Thoracic aorta (tissue), 2 donors: Measurements from ENCODE around the gene MEIS1. TPM values are rescaled to one million over a fixed set of nuclear protein-coding genes. Genes with fewer than 3 reads are reported as not detected.

ENCODE experiments used
- ATAC-seq: fragments of 150-250 bp; one replicate; pipeline ENCODE4 v1.8.0; 2017; ENCODE audit warnings: low read depth; ENCODE audit not compliant: insufficient number of reproducible peaks, low FRiP score
- DNase-seq: peaks from one replicate; pipeline ENCODE4 v3.0.0-alpha.2; 2020; ENCODE audit warnings: low spot score
- H3K27ac ChIP-seq, 2 donors: fragments of 200-600 bp; sonication (generic); 1 replicate in 1 of 2; 2 replicates in 1 of 2; pipeline ENCODE4 v1.5.1; 2016; ENCODE audit warnings: mild to moderate bottlenecking in 2 of 2, moderate library complexity in 2 of 2
- H3K27me3 ChIP-seq: fragments of 200-600 bp; sonication (generic); replicated peaks from 2 replicates; pipeline ENCODE4 v1.6.0; 2016; ENCODE audit warnings: mild to moderate bottlenecking; ENCODE audit not compliant: insufficient read depth
- H3K36me3 ChIP-seq: fragments of 200-600 bp; sonication (generic); one replicate; pipeline ENCODE4 v1.5.1; 2016
- H3K4me1 ChIP-seq, 2 donors: fragments of 200-600 bp; sonication (generic); 1 replicate in 1 of 2; 2 replicates in 1 of 2; pipeline versions ENCODE4 v1.5.1 to v1.6.0; 2016; ENCODE audit warnings: low read depth in 2 of 2, mild to moderate bottlenecking in 1 of 2; ENCODE audit not compliant: control insufficient read depth in 1 of 2
- H3K4me3 ChIP-seq: fragments of 200-600 bp; sonication (generic); 2 replicates; pipeline ENCODE4 v1.5.1; 2016; ENCODE audit warnings: mild to moderate bottlenecking
- H3K9me3 ChIP-seq: fragments of 200-600 bp; sonication (generic); 2 replicates; pipeline ENCODE4 v1.5.1; 2016
- CTCF ChIP-seq: fragments of 200-600 bp; sonication (generic); IDR thresholded peaks from one replicate; pipeline ENCODE4 v1.5.1; 2019; ENCODE audit warnings: antibody characterized with exemption
- total RNA-seq, 2 donors: library from RNA; depleted of rRNA; stranded (reverse); fragments of >200 nt; gene quantifications; one replicate each; pipeline versions ENCODE4 v1.1.0 to v1.2.3, GENCODE V29; 2016

Gene MEIS1
- total RNA-seq, 2 donors from 2014 or later, result 29.4 to 58.4 TPM

- DNase-seq (no peak), ATAC-seq (no peak)
- H3K27me3 ChIP-seq, result no peaks in the 10 kb centered on the region
- H3K9me3 ChIP-seq, result no peaks in the 10 kb centered on the region
- no peak overlapping the region for H3K4me3 ChIP-seq
- H3K27ac ChIP-seq, result no peak overlapping the region
- H3K4me1 ChIP-seq, result peaks cover 12 to 71% of the 10 kb centered on the region in 2 donors
- H3K36me3 ChIP-seq, result no peaks in the 10 kb centered on the region
- TF ChIP-seq CTCF, result no peak
Observed at GRCh38 chr2:66541646-66542045, 106.7 kb downstream of the MEIS1 start.

- Histone ChIP-seq H3K27me3 (no peaks in the 10 kb centered on the region), H3K4me3 (no peak overlapping the region), H3K4me1 (peaks cover 9 to 63% of the 10 kb centered on the region in 2 donors), H3K27ac (no peak overlapping the region), H3K36me3 (peaks cover 2% of the 10 kb centered on the region), H3K9me3 (no peaks in the 10 kb centered on the region)
- ATAC-seq (no peak), DNase-seq (no peak)
- no peak for TF ChIP-seq CTCF
Observed at GRCh38 chr2:66543257-66543767, 108.4 kb downstream of the MEIS1 start.

GRCh38 chr2:66544258-66544657 lies 109.3 kb downstream of the MEIS1 start:
- no peak for TF ChIP-seq CTCF
- ATAC-seq, result no peak
- H3K27ac ChIP-seq, result no peak overlapping the region
- H3K36me3 ChIP-seq, result peaks cover 4% of the 10 kb centered on the region
- no peaks in the 10 kb centered on the region for H3K9me3 ChIP-seq
- no peaks in the 10 kb centered on the region for H3K27me3 ChIP-seq
- H3K4me1 ChIP-seq, result peaks cover 9 to 54% of the 10 kb centered on the region in 2 donors
- H3K4me3 ChIP-seq, result no peak overlapping the region
- no peak for DNase-seq

GRCh38 chr2:66545258-66545657 lies 110.3 kb downstream of the MEIS1 start:
- Histone ChIP-seq H3K4me3 (no peak overlapping the region), H3K27ac (no peak overlapping the region), H3K27me3 (no peaks in the 10 kb centered on the region), H3K36me3 (peaks cover 4% of the 10 kb centered on the region), H3K4me1 (peaks cover 9 to 44% of the 10 kb centered on the region in 2 donors), H3K9me3 (no peaks in the 10 kb centered on the region)
- ATAC-seq (no peak), DNase-seq (no peak)
- no peak for TF ChIP-seq CTCF

- H3K4me3 ChIP-seq, result no peak overlapping the region
- H3K4me1 ChIP-seq, result peaks cover 9 to 34% of the 10 kb centered on the region in 2 donors
- no peaks in the 10 kb centered on the region for H3K9me3 ChIP-seq
- TF ChIP-seq CTCF, result no peak
- H3K27me3 ChIP-seq, result no peaks in the 10 kb centered on the region
- H3K27ac ChIP-seq, result no peak overlapping the region
- ATAC-seq (no peak), DNase-seq (no peak)
- H3K36me3 ChIP-seq, result peaks cover 4% of the 10 kb centered on the region
Observed at GRCh38 chr2:66547118-66547517, 112.2 kb downstream of the MEIS1 start.
